ENCODE data around the gene NFIA.

DNA sequence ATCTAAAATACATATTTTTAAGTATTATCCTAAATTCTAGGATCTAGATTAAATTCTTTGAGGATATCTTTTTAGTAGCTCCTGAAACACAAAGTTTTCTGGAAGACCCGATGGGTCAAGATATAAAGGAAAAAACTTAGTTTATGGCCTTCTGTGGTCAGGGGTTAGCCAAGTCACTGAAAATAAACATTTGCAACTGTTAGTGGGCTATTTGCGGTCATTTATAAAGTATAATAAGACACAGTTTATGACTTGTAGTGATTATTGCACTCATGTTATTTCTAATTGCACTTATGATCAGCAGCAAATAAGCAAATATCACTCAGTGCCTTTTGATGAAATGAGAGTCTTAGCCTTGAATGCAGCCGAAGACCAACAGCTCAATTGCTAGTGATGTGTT lies 183.3 kb downstream of the NFIA start:
- TF ChIP-seq CTCF (IDR thresholded peaks at IDR 0.05) = no peak
- no peak for TF ChIP-seq EZH2 (IDR thresholded peaks at IDR 0.05; ENCODE audit: borderline replicate concordance, insufficient read depth, low read depth, low read length, poor library complexity, severe bottlenecking)

All from B cell (primary cell).